Pons (tissue), 1 donor: ENCODE measurements around the gene TMEM213.

Experiments
- DNase-seq: peaks from one replicate; pipeline ENCODE4 v3.0.0-alpha.2; 2016; ENCODE audit warnings: low spot score

TMEM213 gene

DNA sequence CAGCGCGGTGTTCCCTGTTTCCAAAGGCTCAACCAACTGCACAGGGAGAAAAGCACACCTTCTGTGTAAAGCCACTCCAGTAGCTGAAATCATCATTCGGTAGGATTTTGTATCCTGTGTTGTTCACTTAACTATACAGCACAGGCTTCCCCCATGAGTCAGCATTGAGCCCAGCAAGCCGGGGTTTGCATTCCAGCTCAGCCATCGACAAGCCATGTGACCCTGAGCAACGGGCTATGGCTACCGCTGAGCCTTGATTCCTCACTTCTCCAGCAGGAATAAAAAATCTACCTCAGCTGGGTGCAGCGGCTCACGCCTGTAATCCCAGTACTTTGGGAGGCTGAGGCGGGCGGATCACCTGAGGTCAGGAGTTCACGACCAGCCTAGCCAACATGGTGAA lies 44.3 kb downstream of the TMEM213 start:
- DNase-seq = no peak

DNA sequence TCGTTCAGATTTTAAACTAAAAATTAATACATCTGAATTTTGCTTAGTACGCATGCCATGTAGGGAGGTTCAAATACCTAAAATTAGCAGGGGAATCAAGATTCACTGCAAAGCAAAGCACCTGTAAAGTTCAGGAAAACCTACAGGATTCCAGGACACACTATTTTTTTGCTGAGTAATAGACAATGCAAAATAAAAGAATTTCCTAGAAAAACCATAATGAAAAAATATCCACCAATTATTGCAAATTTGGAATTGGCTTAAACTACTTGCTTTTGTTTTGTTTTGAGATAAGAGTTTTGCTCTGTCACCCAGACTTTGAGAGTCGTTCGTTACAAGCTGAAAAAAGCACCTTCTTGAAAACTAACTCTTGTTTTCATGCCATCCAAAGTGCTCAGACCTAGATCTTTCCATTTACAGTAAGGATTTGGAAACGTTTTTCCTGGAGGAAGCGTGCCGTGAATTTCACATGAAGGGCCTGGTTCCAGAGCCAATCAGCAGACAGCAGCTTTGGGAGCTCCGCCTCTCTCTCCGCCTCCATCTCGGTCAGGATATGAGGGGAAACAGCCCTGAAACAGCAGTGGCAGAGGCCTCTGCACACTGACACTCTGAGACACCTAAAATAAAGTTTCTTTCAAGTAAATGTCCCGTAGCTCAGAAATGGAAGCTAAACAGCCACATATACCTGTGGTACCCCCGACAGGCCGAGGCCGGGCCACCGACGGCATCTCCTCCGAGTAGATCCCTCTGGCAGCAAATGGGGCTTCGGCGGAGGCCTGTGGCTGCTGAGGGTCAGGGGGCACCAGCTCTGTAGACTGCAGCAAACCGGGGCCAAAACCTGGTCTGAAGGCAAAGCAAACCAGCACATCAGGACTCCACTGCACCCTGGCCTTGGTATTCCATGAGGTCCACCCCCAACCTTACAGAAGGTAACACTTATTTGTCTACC lies 46.1 kb downstream of the TMEM213 start:
- no peak for DNase-seq

DNA sequence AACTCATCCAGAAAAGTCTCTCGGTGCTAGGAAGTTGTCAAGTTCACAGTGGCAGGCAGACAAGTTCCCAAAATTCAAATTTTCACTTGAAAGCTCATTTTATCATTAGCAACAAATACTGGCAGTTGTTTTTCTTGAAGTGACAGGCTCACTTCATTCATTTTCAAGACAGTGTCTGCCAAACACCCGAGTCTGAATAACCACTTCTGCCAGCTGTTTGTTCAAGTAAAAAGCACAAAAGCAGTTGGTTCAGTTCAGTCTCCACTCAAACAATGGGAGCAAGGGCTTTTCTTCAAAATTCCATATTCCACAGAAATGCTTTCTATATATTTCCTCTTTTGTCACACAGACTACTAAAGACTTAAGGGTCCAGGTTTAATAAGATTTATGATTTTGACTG lies 47.9 kb downstream of the TMEM213 start:
- no peak for DNase-seq

DNA sequence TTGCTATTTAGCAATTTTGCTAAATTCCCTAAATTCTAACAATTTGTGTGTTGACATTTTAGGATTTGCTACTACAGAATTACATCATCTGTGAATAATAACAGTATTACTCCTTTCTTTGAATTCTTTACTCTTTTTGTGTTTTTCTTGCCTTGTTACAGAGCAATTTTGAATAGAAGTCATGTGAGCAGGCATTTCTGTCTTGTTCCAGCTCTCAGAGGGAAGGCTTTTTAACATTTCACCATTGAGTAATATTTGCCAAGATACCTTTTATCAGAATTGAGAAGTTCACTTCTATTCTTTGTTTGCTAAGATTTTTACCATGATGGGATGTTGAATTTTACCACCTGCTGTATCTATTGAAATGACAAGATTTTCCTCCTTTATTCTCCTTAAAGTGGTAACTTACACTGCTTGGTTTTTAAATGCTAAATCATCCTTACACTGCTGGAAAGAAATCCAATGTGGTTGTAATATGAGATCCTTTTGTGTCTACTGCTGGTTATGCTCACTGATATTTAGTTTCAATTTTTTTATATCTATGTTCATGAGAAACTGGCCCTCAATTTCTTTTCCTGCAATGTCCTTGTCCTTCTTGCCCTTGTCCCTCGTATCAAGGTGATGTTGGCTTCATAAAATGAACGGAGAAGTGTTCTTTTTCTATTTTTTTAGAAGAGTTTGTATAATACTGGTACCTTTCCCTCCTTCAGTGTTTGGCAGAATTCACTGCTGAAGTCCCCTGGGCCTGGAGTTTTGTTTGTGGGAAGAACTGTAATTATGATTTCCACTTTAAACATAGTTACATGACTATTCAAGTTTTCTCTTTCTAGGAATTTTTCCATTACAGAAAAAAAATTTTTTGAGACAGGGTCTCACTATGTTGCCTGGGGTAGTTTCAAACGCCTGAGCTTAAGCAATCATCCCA lies 50.5 kb downstream of the TMEM213 start:
- no peak for DNase-seq

DNA sequence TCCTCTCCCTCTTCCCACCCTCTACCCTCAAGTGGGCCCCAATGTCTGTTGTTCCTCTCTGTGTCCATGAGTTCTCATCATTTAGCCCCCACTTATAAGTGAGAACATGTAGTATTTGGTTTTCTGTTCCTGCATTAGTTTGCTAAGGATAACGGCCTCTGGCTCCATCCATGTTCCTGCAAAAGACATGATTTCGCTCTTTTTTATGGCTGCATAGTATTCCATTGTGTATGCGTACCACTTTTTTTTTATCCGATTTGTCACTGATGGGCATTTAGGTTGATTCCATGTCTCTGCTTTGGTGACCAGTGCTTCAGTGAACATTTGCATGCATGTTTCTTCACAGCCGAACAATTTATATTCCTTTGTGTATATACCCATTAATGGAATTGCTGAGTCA lies 51.9 kb downstream of the TMEM213 start:
- no peak for DNase-seq

DNA sequence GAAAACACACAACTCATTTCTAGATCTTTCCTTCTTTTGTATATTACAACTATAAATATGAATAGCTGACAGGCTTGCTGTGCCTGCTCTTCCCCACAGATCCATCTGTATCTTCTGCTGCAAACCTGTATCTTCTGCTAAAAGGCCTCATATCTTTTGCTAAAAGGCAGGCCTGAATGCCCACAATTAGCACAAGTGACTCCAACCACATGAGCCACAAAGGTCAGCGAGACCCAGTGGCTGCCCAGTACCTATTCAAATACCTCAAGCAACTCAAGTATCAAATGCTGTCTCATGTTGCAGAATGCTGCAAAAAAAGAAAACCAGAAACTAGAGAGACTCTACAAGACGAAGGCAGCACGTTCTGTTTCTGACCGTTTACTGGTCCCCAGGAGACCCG lies 54.7 kb downstream of the TMEM213 start:
- no peak for DNase-seq

DNA sequence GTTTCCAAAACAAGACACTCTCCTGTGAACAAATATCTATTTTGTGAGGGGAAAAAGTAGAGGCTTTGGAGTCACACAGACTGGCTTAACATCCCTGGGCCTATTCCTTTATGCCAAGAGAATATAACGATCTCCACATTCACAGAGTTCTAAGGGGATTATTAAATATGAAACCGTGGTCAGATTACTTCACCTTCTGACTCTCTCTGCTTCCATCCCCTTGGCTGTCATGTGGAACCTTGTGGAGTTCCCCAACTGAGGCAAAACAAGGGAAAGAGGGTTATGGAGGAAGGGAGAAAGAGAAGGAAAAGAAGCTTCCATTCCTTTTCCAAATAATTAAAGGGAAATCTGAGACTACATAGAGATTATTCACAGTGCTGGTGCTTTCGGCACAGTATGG lies 55.7 kb downstream of the TMEM213 start:
- no peak for DNase-seq

DNA sequence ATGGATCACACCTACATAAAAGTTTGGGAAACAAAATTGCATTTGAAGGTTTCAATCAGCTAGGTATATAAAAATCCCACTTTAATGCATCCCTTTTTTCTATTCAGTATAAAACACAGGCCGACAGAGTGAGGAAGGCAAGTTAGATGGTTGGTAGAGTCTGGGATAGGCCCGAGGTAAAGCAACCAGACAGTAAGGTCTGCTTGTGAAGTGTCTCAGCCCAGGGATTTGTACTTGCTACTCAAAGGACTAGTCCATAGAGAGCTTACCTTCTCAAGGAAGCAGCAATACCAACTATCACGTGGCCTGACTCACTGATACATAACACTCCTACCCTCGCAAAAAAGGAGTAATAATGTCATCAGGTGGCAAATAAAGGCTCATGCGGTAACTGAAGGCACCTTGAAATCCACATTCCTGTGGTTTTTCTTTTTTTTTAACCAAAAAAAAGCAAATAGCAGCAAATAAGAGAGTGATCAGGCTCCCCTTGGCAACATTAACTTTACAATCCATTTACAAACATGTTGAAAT lies 56.4 kb downstream of the TMEM213 start:
- DNase-seq = no peak

DNA sequence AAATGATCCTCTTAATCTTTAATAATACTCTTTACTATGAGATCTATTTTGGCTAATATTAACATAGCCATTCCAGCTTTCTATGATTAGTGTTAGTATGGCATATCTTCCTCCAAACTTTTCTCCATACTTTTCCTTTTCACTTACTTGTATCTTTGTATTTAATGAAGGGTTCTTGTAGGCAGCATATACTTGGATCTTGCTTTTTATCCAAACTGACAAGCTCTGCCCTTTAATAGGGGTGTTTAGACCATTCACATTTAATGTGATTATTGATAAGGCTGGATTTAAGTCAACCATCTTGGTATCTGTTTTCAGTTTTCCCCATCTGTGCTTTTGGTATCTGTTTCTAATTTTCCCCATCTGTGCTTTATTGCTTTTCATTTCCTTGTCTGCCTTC lies 59.9 kb downstream of the TMEM213 start:
- no peak for DNase-seq

DNA sequence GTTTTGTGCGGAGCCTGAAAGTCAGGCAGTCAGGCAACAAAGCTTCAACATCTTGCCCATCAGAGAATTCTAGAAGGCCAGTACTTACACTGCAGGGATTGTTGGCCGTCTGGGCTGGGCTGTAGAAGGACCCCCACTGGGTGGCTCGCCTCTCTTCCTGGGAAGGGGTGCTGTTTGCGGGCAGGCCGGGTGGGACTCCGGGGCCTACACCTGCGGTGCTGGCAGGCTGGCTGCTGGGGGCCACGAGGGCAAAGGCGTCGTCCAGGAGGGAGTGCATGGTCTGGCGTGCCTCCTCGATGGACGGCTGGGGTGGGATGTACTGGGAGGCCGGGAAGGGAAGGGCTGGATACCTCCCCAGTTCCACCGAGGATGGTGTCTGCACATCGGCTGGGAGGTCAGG lies 63.3 kb downstream of the TMEM213 start:
- DNase-seq = no peak

DNA sequence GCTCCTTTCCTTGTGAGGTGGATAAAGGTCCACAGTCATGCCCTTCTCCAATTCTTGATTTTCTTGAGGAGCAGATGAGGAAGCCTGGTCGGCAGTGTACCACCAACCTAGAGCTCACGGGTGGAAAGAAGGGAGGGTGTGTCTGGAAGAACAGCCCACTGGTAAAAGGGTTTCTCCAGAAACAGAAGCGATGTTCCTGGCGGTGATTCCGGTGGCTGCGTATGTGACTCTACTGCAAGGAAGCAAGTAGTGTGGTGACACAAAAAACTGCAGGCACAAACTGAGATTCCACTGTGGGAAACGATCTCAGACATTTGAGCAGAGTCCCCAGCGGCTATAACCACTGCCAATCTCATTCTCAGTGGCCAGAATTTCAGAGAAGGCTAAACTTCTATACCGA lies 66.1 kb downstream of the TMEM213 start:
- DNase-seq = no peak

DNA sequence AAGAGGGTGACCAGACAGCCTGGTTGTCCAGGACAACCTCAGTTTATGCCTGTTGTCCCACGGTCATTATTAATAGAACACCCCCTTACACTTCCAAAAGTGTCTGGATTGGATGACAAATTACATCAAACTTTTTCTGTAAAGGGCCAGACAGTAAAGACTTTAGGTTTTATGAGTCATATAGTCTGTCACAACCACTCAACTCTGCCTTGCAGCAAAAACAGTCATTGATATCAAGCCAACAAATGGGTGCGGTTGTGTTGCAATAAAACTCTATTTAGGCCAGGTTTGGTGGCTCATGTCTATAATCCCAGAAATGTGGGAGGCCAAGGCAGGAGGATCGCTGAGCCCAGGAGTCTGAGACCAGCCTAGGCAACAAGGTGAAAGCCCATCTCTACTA lies 66.9 kb downstream of the TMEM213 start:
- DNase-seq = no peak

DNA sequence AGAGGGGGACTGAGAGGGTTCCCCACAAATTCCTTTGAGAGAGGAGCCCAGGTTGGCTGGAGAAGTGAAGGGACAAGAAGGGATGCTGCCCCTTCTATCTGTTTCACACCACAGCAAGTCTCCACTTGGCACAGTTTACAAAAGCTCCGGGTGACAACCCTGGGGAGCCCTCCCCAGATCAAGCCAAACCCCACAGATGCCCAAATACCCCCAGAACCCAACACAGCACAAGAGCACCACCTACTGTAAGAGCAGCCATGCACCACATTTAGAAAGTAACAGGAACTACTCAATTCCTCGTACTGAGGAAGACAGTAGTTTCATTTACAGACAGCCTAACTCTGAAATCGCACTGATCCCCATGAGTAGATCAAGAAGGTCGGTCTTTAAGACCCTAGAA lies 68.0 kb downstream of the TMEM213 start:
- DNase-seq = no peak

DNA sequence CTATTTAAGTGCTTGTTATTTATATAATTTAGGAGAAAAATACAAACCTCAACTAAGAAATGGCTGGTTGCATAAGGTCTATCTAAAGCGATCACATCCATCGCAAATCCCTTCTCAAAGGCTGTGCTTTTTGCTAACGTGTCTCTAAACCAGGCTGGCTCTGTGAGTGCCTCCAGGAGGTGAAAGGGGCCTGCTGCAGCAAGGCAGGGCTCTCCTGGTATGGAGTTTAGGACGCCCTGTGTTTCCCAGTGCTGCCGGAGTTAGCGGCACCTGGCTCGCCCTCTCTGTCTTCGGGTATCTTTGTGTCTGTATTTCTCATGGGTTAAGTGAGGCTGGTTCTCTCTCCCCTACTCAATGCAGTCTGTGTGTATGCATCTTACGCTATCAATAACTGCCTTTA lies 68.6 kb downstream of the TMEM213 start:
- no peak for DNase-seq

DNA sequence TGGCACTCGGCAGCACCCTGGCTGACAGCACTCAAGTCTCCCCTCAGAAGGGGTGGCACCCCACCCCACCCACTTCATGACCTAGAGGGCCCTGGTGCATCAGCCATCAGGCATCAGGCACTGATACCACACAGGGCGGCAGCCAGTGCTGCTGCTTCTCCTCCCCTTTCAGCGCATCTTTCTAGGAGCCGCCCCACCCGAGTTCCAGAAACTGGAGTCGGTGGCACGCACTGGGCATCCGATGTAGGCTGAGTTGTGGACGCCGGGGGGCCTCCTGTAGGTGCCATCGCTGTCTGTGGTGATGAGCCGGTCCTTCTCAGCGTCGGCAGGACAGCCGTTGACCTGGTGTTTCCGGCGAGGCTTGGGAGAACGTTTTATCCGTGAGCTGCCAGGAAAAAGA lies 70.0 kb downstream of the TMEM213 start:
- DNase-seq = no peak

DNA sequence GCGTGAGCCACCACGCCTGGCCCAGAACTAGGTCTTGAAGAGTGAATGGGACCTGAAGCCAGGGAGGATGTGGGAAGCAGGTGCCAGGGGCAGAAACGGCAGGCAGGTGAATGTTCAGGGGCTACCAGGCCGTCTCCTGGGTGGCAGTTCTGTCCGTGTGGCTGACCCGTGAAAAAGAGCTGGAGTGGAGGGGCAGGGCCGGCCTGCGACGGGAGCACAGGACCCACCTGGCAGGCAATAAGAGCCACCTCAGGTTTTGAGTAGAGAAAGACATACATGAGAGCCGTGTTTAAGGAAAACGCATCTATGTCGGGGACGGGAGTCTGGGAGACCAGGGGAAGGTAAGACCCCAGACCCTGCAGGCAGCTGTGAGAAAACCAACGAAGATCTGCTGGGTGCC lies 70.9 kb downstream of the TMEM213 start:
- DNase-seq = no peak

DNA sequence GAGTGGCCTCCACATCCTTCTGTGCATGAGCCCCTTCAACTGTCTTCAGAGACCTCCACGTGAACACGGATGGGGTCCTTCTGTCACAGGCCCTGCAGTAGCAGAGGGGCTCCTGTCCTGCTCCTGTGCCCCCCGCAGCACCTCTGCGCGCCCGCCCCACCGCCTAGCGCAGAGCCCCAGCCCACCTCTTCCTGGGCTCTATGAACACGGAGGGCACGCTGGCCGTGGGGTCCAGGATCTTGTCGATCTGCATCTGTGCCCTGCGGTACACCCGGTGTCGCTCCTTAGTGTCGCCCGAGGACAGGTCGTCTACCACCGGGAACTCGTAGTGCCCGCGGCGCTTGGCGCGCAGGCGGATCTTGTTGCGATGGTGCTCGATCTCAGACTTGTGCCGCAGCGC lies 71.6 kb downstream of the TMEM213 start:
- no peak for DNase-seq

DNA sequence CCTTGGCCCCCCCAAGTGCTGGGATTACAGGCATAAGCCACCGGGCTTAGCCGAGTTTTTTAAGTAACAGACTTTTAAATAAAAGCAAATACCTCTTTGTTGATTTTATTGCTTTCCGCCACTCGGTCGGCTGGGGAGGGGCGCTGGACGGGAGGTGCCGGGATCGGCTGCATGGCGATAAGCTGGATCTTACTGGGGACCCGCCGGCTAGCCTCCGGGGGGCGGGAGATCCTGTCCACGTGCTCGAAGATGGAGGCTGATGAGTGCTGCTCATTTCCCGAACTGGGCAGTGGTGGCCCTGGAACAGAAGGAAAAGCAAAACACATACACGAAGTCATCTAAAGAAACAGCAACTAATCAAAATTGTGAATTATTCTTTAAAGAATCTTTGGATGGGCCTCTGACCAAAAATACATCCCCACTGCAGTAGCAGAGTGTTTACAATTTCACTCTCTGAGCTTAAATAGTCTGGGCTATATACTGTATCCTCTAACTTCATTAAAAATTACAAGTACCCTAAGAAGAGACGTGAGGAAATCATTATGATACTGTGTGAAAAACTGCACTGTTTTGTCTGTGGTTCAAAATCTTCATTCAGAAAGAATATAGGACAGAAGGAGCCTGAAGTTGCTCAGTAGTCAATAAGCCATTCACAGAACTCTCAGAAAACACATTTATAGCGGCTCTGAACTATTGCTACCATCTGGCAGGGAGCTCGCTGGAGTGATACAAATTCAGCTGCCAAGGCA lies 73.4 kb downstream of the TMEM213 start:
- DNase-seq = no peak

DNA sequence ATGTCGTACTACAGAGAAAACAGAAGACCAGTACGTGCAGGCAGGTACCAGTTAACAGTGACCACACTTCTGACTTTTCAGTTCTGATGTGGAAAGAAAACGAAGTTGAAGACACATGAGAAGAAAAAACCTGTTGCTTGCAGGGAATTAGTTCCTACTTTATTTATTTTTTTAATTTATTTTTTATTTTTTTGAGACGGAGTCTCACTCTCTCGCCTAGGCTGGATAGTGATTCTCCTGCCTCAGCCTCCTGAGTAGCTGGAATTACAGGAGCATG lies 74.0 kb downstream of the TMEM213 start:
- no peak for DNase-seq

DNA sequence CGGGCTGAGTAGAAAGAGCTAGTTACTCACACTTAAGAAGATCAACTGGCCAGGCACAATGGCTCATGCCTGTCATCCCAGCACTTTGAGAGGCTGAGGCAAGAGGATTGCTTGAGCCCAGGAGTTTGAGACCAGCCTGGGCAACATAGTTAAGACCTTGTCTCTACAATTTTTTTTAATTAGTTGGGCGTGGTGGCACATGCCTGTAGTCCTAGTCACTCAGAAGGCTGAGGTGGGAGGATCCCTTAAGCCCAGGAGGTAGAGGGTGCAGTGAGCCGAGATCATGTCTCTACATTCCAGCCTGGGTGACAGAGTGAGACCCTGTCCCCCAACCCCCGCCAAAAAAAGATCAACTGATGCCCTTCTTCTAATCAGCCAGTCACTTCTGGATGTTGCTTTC lies 74.8 kb downstream of the TMEM213 start:
- DNase-seq = no peak

DNA sequence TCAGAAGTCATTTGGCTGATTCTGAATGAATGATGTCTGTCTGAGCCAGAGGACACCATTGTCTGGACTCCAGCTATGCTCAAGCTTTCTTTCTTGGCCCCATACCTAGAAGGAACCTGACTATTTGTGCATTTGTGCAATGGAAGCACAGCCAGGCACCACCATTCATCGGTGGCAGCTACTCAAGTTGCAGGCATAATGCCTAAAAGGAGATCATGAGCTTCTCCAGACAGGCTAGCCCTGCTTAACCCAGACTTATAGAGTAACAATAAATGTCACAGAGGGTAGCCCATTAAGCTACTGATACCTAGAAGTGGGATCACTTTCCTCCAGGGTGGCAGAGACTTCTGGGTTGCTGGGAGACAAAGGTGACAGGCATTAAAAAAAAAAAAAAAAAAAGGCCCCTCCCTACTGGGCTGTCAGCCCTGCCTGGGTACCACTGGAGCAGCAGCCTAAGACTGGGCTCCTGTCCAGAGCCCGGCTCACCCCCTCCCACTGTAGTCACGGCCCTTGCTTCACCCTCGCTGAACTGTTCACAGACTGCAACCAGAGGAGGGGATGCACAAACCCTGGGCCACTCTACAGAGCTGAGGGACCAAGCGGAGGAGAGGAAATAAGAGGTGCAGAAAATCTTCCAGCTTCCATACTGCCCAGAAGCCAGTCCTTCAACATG lies 75.6 kb downstream of the TMEM213 start:
- no peak for DNase-seq

DNA sequence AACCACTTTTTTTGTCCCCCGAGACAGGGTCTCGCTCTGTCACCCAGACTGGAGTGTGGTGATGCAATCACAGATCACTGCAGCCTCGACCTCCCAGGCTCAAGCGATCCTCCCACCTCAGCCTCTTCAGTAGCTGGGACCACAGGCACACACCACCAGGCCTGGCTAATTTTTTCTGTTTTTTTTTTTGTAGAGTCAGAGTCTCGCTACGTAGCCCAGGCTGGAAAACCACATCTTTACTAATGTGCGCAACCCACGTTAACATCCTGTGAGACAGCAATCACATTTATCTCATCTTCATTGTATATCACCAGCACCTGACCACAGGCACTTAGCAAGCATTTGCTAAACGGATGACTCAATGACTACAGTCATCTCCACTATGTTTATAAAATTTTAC lies 78.0 kb downstream of the TMEM213 start:
- DNase-seq = no peak
